A204.1 (cell line): ENCODE data around the gene INPP5A.
A peak's percentile ranks its signal among the peaks of the same experiment; 100 is the strongest.
"Not testable (repeated sequence)": the region's sequence is repeated elsewhere in the genome, so short reads cannot be mapped to it uniquely, and the experiment has no call there.

Experiments
- FAIRE-seq: peaks from 2 replicates; lab custom pipeline; 2012; peaks lifted over from hg19 to GRCh38; lab: Jason Lieb, UNC

INPP5A gene

DNA sequence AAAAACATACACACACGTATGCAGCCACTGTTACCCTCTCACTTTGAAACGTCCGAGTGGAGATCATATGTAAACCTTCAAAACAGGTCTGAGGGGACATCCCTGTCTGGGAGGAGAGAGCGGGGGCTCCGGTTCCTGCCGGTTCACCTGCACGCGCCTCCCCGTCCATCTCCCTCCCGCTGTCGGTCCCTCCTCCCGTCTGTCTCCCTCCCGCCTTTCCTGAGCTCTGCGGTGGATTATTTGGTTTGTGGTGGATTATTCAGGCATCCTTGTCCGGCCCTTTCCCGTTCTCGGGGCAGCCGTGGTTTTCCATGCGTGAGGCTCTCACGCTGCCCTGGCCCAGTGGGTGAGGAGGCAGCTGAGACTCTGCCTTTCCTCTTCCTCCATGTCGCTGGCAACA, 188.6 kb downstream of the INPP5A start:
- FAIRE-seq = no peak

DNA sequence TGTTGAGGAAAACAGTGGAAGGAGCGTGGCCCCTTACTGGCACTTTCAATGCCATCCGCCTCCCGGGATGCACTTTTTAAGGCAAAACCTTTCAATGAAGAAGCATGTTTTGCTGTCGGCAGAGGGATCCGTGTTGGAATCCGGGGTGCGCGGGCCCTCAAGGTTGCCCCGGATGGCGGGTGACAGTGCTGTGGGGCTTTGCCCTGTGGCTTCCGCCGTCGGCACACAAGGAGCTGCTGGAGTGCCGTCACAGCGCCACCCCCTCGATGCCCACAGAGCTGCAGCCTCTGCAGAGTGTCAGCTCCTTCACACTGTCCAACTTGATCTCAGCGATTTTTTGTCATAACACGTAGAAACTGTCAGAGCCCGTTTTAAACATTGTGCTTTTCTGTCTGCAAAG, 189.4 kb downstream of the INPP5A start:
- no peak for FAIRE-seq

DNA sequence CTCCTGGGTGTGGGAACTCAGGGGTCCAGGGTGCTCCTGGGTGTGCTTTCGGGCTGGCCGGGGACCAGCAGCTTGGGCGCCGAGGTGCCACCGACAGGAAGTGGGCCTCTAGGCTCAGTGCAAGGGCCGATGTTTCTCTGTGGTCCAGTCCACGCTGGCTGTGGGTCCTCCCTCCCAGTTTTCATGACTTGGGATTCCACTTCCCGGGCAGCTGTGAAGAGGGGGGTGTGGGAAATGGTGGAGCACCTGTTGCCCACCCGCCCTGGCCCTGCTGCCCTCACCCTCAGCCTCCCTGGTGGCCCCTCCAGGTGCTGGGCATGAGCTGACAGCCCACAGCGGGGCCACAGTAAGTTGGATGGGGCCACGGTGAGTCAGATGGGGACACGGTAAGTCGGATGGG, 189.8 kb downstream of the INPP5A start:
- no peak for FAIRE-seq

DNA sequence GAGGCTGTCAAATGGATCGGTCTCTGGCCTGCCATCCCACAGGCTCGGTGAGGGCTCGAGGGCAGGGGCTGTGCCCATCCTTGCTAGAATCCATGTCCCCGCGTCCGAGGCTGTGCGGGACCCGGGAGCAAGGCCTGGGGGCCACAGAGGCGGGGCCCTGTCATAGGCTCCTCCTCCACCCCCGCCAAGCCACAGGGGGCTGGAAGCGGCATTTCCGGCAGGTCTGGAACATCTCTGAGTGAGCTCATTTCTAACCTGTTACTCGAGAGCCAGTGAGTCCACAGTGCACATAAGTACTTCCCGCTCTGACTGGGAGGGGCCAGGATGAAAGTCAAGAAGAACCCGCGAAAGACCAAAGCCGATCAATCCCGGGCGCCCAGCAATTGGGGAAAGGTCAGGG, 190.7 kb downstream of the INPP5A start:
- no peak for FAIRE-seq

DNA sequence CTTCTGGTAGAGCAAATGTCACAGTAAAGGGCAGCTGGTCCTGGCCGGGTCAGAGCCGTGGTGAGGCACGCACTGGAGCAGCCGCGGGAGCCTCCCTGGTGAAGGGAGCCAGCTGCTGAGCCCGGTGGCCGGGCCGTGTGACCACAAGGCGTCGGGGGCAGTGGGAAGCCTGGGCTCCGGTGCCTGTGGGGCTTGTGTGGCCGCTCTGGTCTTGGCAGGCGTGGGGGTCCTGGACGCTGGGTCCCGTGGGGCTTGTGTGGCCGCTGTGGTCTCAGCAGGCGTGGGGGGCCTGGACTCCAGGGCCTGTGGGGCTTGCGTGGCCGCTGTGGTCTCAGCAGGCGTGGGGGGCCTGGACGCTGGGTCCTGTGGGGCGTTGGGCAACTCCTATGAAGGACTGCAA, 191.2 kb downstream of the INPP5A start:
- no peak for FAIRE-seq

DNA sequence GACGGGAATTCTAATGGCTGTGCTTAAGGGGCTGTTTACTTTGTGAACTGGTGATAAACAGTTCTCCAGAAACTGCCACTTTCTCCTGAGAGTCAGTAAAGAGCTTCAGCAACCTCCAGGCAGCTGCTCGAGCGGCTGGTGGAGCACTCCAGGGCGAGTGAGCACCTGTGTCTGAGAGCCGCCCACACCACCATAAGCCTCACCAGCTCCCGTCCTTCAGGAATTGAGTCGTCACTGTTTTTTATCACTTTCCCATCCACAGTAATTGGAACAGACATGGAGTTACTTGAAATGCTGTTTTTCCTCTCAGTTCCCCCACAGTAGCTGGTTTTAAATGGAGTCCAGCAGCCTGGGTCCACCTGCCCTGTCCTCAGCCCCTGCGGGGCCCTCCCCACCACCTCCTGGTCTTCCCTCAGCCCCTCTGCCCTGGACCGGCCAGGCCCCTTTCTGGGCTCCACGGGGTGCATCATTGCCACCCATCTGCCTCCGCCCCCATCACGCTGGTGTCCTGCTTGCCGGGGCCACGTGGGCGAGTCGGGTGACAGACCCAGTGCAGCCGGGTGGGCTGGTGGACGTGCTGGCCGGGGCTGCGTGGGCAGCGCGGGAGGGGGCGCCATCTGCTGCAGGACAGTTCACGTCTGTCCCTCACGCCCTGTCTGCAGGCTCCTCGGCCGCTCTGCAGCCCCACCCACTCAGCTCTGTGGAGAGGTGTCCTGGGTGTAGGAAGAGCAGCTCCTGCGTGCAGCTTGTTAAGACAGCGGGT, 192.4 kb downstream of the INPP5A start:
- no peak for FAIRE-seq

DNA sequence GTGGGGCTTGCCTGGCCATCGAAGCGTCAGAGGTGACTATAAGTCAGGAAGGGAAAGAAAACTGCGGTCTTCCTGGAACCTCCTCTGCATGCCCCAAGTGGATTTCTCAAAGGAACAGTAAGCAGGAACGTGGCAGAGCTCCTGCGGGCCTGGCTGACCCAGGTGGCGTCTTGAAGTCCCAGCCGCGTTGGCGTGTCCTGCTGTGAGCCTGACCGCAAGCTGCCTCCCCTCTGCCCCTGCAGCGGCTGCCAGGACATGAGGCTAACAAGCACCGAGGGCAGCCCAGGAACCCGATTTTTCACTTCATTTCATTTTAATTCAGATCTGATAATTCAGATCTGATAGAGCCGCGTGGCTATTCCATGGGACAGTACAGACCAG, 193.0 kb downstream of the INPP5A start:
- FAIRE-seq = no peak

DNA sequence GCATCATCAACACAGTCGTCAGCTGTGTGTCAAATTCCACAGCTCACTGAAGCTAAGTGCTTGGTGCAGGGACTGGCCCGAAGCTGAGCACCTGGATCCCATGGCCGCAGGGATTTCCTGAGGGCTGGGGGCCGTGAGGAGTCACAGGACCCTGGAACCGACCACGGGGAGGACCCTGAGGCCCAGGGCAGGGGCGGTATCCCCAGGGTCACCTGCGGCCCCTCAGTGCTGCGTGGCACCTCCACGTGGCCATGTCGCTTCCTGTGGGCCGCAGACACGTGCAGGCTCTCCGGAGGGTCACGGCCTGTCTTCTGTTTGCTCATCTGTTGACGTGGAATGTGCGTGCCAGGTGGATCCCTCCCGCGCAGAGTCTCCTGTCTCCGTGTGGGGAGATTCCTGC, 194.9 kb downstream of the INPP5A start:
- no peak for FAIRE-seq

DNA sequence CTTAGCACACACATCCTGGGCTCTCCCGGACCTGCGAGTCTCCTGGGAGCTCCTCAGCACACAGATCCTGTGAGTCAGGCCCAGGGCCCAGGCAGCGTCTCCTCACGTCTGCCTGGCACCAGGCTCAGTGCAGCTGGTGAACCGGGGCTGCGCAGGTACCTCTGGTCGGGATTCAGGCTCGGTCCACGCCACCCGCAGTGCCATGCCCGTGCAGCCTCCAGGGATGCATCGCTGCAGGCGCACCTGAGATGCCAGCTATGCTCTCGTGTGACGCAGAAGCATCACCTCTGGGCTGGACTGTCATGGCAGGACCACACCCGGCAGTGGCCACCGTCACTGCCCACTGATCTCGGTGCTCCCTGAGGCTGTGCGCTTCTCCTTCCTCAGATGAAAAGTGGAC, 196.3 kb downstream of the INPP5A start:
- FAIRE-seq = no peak

DNA sequence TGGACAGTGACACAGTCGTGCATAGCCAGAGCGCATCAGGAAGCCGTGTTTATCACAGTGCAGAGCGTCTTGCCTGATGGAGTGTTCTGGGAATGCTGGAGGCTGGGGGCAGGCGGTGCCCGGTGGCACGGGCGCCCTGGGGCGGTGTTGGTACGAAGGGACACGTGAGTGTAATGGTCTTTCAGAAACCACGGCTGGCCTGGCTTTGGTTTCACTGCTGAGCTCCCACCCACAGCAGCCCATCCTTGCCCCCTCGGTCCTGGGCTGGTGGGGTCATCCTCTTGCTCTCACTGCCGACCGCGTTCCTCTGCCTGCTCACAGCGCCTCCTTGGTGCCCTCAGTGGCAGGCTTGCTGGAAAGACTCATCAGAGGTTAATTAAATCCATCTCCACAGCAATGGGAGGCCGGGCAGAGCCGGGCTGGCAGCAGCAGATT, 197.8 kb downstream of the INPP5A start:
- FAIRE-seq = no peak

DNA sequence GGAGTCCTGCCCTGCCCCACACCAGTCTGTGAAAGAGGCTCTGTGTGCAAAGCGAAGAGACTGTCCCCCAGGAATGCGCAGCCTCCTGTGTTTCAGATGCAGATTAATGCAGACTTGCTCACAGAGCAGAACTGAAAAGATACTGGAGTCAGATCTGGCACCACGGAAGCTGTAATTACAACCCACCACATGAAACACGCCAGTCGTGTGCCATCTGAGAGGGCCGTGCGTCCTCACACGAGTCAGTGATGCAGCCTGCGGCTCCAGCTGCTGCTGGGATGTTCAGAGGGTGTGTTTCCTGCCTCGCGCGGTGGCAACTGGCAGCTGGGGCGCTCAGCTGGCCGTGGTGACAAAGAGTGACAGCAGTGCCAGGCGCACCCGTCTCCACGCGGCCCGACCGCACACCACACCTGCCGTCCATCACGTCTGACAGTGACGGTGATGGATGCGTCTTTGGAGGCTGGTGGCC, 198.4 kb downstream of the INPP5A start:
- no peak for FAIRE-seq

DNA sequence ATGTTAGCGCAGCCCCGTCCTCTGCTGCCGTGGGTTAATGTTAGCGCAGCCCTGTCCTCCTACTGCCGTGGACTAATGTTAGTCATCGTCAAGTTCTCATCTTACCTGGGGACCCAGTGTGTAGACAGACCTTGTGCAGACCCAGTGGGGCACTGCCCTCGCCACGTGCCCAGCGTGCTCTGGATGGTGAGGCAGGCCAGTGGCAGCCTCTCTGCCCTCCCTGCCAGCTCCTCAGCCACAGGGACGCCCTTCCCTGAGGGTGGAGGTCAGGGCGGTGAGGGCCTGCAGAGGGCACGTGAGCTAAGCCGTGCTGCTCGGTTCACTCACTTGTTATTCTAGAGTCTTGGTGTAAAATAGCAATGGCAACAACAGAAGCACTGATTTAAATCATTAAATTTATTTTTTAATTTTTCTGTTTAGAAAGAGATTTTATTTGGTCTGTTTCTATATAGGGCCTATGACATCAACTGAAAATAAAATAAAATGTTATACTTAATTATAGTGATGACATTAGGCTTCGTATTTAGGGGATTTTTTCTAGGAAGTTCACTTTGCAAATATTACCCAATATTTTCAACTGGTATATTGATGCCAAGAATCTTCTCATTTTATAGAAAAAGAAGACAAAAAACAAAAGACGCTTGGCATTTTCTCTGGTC, 199.9 kb downstream of the INPP5A start:
- FAIRE-seq = peak; percentile 11

DNA sequence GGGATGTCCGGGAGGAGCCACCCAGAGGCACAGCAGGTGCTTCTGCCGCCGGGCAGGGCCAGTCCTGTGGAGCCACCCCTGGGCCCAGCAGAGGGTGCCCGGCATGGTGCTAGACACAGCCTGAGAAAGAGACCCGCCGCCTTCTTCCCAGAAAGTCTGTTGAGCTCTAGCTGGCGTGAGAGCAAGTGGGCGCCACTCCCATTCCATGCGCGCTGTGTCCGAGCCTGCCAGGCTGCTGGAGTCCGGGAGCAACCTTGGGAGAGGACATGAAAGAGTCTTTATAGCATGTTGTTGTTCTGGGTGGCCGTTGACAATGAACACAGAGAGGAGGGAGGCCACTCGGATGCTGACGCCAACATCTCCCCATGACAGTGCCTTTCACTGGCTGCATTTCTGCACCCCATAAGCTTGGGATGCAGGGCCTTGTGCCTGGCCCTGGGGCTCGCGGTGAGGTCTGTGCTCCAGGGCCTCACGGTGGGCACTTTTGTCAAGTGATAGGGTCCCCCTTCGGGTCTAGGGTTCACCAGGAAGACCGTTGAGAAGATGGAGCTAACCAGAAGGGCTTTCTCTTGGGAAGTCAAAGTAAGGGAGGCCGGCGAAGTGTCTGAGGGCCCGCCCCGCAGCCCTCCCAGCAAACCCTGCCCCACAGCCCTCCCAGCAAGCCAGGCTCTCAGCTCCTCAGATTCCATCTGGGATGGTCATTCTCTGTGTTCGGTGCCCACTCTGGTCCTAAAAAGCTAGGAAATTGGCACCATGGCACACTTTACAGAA, 201.1 kb downstream of the INPP5A start:
- no peak for FAIRE-seq

DNA sequence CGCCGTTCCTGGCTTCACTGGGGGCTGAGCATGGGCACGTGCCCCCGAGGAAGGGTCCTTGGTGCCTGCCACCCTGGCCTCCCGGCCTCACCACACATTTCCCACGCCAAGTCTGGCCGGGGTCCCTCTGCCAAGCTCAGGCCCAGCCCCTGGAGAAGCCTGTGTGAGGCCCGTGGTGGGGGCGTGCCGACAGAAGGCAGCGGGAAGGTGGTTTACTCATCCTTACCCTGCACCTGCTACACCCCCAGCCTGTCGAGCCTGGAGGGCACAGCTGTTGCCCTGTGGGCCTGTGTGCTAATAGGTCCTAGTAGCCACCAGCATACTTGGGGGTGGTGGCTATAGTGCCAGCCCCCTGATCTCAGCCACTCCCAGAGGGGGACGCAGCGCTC, 201.6 kb downstream of the INPP5A start:
- no peak for FAIRE-seq

DNA sequence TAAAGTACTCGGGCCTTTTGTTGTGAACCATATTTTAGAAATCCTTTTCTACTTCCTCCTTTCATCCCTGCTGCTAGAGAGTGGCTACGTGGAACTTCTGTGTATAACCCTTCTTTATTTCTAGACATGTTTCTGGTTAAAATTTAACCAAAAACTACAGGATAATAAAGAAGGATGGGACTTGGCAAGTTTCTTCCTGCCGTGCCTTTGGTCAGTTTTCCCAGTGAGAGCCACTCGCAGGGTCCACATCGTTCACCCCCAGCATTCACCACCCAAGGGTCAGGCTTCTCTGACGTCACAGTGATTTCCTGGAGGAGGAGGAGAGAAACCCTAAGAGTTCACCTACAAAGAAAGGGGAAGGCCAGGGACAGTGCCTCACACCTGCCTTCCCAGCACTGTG, 203.0 kb downstream of the INPP5A start:
- no peak for FAIRE-seq

DNA sequence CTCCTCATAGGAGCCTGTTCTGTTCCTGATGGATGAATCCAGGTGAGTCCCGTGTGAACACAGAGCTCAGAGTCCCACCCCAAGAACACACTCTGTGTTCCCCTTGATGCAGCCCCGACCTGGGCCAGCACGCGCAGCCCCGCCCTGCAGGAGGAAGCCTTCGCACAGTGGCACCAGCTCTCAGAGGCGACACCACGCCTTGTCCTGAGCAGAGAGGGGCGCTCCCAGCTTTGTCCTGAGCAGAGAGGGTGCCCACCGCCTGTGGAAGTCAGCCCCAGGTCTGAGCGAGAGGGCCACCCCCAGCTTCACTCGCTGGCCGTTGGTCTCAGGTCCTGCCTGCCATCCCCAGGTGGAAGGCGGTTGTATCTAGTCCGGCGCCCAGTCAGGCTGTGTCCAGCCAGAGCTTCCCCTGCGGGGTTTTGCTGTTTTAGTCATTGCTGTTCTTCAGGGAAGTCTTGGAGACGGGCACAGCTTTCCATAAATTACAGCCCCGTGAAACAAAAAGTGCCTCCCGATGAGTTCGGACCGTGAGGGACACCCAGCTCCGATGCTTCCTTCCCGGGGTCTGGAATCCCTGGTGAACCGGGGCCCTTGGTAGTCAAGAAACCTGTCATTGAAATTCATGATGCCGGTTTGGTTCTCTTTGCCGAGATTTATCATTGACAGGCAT, 204.7 kb downstream of the INPP5A start:
- no peak for FAIRE-seq

DNA sequence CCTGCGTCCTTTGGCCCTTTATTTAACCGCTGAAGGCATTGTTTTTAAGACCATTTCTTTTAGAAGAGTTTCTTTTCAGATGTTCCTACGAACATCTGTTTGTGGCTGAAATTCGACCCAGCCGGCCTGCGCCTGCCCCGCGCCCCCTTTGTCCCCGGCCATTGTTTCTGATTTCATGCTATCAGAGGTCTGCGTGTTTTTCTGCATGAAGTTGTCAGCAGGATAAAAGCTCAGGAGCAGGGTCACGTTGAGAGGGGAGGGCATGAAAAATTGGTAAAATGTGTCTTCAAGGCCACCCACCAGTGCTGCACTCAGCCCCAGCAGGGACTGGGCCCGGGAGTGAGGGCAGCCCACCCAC, 205.2 kb downstream of the INPP5A start:
- FAIRE-seq = no peak

DNA sequence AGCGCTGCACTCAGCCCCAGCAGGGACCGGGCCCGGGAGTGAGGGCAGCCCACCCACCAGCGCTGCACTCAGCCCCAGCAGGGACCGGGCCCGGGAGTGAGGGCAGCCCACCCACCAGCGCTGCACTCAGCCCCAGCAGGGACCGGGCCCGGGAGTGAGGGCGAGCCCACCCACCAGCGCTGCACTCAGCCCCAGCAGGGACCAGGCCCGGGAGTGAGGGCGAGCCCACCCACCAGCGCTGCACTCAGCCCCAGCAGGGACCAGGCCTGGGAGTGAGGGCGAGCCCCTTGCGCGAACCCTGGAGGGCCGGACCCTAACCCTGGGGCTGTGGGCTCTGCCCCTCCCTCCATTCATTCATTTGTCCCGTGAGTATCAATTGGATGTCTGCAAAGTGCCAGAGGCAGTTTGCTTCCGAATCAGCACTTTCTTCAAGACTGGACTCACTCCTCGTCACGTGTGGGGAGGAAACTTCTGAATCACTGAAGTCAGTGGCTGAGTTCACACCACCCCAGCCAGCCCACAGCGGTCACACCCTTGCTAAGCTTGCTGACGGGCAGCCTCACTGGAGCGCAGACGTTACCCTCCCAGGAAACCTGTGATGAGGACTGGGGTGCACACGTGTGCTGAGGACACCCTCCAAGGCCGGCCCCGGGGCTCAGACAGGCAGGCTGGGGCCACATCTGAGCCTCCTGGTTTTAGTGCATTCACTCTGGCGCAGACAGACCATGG, 205.8 kb downstream of the INPP5A start:
- not testable (repeated sequence) for FAIRE-seq

DNA sequence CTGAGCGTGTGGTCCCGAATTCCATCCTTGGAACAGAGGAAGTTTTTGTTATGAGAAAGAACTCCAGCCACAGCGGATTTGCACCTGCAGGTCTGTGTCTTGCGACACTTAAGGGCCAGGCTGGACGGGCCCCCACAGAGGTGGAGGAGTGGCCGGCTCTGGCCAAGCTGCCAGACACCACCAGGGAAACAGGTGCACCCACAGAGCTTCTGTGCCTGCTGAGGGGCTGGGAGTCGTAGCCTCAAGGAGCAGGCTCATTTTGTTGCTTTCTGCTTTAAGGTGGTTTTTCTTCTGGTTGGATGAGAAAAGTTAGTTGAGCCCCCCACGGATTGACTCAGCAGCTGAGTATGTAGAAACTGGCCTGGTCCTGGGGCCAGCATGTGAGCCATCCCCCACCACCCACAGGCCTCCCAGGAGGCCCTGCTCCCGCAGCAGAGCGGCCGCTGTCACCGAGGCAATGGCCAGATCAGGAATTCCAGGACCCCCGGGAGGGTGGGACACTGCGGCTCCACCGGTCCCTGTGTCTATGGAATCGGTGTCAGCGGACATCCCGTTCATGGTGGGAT, 206.4 kb downstream of the INPP5A start:
- FAIRE-seq = no peak

DNA sequence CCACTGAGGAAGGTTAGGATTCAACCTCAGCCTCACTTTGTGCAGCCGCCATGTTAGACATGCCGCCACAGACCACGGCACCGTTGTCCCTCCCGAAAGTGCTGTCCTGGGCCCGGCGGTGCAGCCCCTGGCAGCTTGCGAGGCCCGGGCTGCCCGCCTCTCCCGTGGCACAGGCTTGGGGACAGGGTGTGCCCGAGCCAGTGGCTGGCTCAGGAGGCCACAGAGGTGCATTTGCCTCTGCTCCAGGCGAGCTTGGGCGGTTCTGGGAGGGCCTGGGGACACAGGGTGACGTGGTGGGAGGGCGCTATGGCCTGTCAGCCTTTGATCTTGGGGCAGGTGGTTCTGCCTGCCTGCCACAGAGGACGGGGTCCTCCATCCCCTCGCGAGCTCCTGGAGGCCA, 207.3 kb downstream of the INPP5A start:
- FAIRE-seq = no peak

DNA sequence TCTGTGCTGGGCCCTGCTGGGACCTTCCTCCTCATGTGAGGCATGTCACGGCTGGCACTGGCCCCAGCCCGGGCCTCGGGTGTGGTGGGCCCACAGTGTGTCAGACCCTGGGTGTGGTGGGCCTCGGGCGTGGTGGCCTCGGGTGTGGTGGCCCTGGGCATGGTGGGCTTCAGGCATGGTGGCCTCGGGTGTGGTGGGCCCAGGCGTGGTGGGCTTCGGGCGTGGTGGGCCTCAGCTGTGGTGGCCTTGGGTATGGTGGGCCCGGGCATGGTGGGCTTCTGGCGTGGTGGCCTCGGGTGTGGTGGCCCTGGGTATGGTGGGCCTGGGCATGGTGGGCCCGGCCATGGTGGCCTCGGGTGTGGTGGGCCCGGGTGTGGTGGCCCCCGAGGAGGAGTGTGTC, 207.9 kb downstream of the INPP5A start:
- FAIRE-seq = no peak

DNA sequence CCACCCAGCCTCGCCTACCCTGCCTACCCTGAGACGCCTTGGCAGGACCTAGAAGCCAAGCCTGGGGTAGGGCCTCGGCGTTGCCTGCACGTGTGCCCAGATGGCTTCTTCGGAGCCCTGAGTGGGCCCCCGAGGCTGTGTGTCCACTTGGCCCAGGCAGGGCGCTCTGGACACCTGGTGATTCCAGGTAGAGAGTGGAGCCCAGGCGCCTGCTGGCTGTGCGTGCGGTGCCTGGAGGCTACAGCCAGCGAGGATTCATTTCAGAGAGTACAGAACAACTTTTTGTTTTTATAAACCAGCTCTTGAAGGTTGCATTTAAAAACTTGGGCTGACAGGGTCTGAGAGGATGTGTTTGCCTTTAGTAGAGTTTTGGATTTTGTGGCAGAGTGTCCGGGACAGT, 208.4 kb downstream of the INPP5A start:
- no peak for FAIRE-seq
